Tibial nerve (tissue), 4 donors: ENCODE results near the gene PEX13. TPM values are rescaled to one million over a fixed set of nuclear protein-coding genes. Genes with fewer than 3 reads are reported as not detected.

Experiments
- DNase-seq, 2 donors: peaks; one replicate each; pipeline ENCODE4 v3.0.0-alpha.2; 2019; ENCODE audit warnings: low spot score in 2 of 2
- H3K27ac ChIP-seq, 4 donors: fragments of 200-600 bp; sonication (generic) in 3 of 4; one replicate each; pipeline ENCODE4 v1.5.1; 2017 to 2019; ENCODE audit warnings: mild to moderate bottlenecking in 1 of 4
- H3K27me3 ChIP-seq, 2 donors: fragments of 200-600 bp; sonication (generic) in 1 of 2; one replicate each; pipeline versions ENCODE4 v1.5.1 to v1.6.0; 2017 to 2019
- H3K36me3 ChIP-seq, 3 donors: fragments of 200-600 bp; sonication (generic); one replicate each; pipeline ENCODE4 v1.5.1; 2018 to 2019
- H3K4me1 ChIP-seq, 4 donors: fragments of 200-600 bp; sonication (generic) in 3 of 4; one replicate each; pipeline ENCODE4 v1.5.1; 2017 to 2019
- H3K4me3 ChIP-seq, 4 donors: fragments of 200-600 bp; sonication (generic) in 3 of 4; one replicate each; pipeline ENCODE4 v1.5.1; 2017 to 2019; ENCODE audit warnings: mild to moderate bottlenecking in 1 of 4, moderate library complexity in 1 of 4
- H3K9me3 ChIP-seq, 4 donors: fragments of 200-600 bp; sonication (generic) in 3 of 4; one replicate each; pipeline ENCODE4 v1.5.1; 2017 to 2019
- EP300 ChIP-seq, 2 donors: sonication (generic); formaldehyde crosslinking; IDR thresholded peaks; one replicate each; pipeline ENCODE4 v1.6.1; 2017; ENCODE audit warnings: antibody characterized with exemption in 2 of 2, mild to moderate bottlenecking in 1 of 2
- POLR2A ChIP-seq, 2 donors: fragments of 450-650 bp; IDR thresholded peaks; one replicate each; pipeline ENCODE4 v1.6.1; 2017; ENCODE audit warnings: antibody characterized with exemption in 2 of 2, mild to moderate bottlenecking in 2 of 2, moderate library complexity in 2 of 2
- WGBS, 2 donors: methylation state at CpG; one replicate each; pipeline ENCODE4 v1.1.5; 2018; 5-methylcytosine and 5-hydroxymethylcytosine counted together
- total RNA-seq, 4 donors: library from RNA; depleted of rRNA; stranded (reverse); fragments of >200 nt; gene quantifications; one replicate each; pipeline ENCODE4 v1.1.0, GENCODE V29; 2016
- TF ChIP-seq, protein P1 (sequence below), 5 experiments: fragments of 200-600 bp in 3 of 5; fragments of 450-650 bp in 2 of 5; sonication (generic) in 3 of 5; IDR thresholded peaks; one replicate each; pipeline ENCODE4 v1.5.1; 2016 to 2019; ENCODE audit warnings: antibody characterized with exemption in 5 of 5, mild to moderate bottlenecking in 3 of 5, moderate library complexity in 2 of 5

PEX13 gene
- total RNA-seq, 4 donors from 2014 or later = 14.7 to 22.2 (median 19.3) TPM

DNA sequence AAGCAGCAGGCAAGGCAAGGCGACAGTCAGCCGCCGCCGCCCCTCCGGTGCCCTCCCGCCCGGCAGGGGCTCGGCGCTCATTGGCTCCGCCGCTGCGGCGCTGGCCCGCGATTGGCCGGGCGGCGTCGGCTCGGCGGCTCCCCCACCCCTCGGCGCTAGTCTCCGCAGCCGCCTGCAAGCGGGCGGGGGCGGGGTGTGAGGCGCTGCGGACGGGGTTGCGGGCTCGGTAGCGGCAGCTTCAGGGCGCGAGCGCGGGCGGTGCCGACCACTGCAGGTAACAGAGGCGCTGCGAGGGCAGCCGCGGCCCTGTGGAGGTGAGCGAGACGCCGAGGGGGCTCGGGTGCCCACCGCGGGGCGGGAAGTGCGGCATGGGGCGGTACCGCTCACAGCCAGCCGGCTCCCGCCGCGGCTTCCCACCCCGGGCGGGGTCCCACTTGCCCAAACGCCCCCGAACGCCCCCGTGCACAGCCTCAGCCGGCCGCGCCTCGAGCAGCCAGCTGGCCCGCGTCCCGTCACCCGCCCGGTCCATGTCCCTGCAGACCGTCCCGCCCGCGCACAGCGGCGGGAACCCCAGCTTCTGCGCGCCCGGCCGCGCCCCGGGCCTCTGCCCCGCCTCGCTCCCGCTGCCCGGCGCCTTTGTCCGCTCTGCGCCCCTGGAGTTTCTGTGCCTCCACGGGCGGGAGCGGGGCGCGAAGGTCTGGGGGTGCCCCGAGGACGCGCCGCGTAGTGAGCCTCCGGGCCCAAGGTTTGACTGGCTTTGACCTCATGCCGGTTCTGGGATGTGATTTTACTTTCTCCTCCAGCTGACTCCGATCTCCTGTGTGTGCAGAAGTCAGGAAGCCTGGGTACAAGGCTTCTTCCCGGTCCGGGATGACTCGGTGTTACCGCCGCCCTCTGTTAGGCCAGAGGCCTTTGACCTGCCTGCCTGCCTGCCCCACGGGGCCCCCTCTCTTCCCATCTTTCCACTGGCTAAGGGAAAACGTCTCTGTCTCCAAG is 48.5 kb downstream of the PEX13 start, which contains the start of gene SANBR:
Gene SANBR, plus strand, starts transcription at position 158 of the 996 bp plus-strand sequence. CDS start 4,480 bp downstream, outside the sequence.
- Histone ChIP-seq H3K4me3 (peak within 1 kb of the TSS; percentile 70 to 98 (median 82)), H3K4me1 (peaks cover 0 to 11% (median 5%) of the 10 kb centered on the region in 4 donors), H3K27me3 (no peaks in the 10 kb centered on the region), H3K9me3 (no peaks in the 10 kb centered on the region), H3K36me3 (peaks cover 0 to 4% (median 0%) of the 10 kb centered on the region in 3 donors), H3K27ac (peak within 1 kb of the TSS; percentile 34 to 91 (median 82))
- peak in 1 of 2 donors; percentile 51 for DNase-seq
- peak; percentile 25 to 68 for TF ChIP-seq POLR2A (IDR thresholded peaks at IDR 0.05)
- TF ChIP-seq EP300 (IDR thresholded peaks at IDR 0.05) = peak in 1 of 2 donors; percentile 59
- TF ChIP-seq, protein P1, sequence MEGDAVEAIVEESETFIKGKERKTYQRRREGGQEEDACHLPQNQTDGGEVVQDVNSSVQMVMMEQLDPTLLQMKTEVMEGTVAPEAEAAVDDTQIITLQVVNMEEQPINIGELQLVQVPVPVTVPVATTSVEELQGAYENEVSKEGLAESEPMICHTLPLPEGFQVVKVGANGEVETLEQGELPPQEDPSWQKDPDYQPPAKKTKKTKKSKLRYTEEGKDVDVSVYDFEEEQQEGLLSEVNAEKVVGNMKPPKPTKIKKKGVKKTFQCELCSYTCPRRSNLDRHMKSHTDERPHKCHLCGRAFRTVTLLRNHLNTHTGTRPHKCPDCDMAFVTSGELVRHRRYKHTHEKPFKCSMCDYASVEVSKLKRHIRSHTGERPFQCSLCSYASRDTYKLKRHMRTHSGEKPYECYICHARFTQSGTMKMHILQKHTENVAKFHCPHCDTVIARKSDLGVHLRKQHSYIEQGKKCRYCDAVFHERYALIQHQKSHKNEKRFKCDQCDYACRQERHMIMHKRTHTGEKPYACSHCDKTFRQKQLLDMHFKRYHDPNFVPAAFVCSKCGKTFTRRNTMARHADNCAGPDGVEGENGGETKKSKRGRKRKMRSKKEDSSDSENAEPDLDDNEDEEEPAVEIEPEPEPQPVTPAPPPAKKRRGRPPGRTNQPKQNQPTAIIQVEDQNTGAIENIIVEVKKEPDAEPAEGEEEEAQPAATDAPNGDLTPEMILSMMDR (IDR thresholded peaks at IDR 0.05) = peak in 2 of 5 experiments; percentile 12 to 15
- WGBS, 2 donors = 0 to 1% methylated on average over 36 to 91 of the region's 112 CpGs

DNA sequence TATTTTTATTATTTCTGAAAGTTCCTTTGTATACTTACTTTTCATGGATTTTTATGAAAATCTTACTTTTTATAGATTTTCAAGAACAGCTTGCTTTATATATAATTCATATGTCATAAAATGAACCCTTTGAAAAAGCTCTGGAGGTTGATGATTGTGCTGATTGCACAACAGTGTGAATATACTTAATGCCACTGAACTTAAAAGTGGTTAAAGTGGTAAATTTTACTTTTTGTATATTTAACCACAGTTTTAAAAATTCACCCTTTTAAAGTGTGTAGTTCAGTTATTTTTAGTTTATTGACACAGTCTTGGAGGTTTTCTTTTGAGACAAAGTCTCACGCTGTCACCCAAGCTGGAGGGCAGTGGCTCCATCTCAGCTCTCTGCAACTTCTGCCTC is 56.6 kb downstream of the PEX13 start:
- H3K4me1 ChIP-seq = no peaks in the 10 kb centered on the region
- 97 to 100% methylated on average over 1 of the region's 1 CpG for WGBS, 2 donors
- DNase-seq = no peak
- H3K36me3 ChIP-seq = peaks cover 0 to 58% (median 0%) of the 10 kb centered on the region in 3 donors
- no peaks in the 10 kb centered on the region for H3K27me3 ChIP-seq
- H3K27ac ChIP-seq = no peak overlapping the region
- no peaks in the 10 kb centered on the region for H3K9me3 ChIP-seq
- H3K4me3 ChIP-seq = no peak overlapping the region
- TF ChIP-seq EP300 (IDR thresholded peaks at IDR 0.05) (no peak), POLR2A (IDR thresholded peaks at IDR 0.05) (no peak)
- TF ChIP-seq, protein P1 (IDR thresholded peaks at IDR 0.05) = no peak

DNA sequence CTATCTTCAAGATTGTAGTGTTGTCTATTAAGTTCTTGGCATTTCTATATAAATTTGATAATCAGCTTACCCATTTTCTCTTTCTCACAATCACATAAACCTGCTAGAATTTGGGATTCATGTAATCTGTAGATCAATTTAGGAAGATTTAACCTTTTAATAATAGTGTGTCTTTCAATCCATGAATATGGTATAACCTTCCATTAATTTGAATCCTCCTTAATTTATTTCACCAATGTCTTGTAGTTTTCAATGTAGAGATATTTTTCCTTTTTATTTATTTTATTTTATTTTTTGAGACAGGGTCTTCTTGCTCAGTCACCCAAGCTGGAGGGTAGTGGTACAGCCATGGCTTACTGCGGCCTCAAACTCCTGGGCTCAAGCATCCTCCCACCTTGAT is 68.4 kb downstream of the PEX13 start:
- Histone ChIP-seq H3K4me3 (no peak overlapping the region), H3K27me3 (no peaks in the 10 kb centered on the region), H3K9me3 (peaks cover 0 to 8% (median 0%) of the 10 kb centered on the region in 4 donors), H3K36me3 (peaks cover 0 to 91% (median 0%) of the 10 kb centered on the region in 3 donors), H3K4me1 (no peaks in the 10 kb centered on the region), H3K27ac (no peak overlapping the region)
- DNase-seq = no peak
- WGBS, 2 donors = 94 to 98% methylated on average over 1 of the region's 1 CpG
- no peak for TF ChIP-seq EP300 (IDR thresholded peaks at IDR 0.05)
- no peak for TF ChIP-seq POLR2A (IDR thresholded peaks at IDR 0.05)
- TF ChIP-seq, protein P1 (IDR thresholded peaks at IDR 0.05) = no peak

DNA sequence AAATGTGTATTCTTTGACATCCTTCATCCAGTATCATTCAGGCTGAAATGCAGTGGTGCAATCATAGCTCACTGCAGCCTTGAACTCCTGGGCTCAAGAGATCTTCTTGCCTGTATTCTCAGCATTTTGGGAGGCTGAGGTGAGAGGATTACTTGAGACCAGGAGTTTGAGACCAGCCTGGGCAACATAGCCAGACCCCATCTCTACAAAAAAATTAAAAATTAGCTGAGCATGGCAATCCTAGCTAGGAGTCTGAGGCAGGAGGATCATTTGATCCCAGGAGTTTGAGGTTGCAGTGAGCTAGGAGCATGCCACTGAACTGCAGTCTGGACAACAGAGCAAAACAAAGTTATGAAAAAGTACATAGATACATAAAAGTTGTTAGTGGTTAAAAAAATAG is 72.3 kb downstream of the PEX13 start:
- TF ChIP-seq, protein P1 (IDR thresholded peaks at IDR 0.05) = no peak
- no peak overlapping the region for H3K27ac ChIP-seq
- H3K36me3 ChIP-seq = peaks cover 0 to 79% (median 0%) of the 10 kb centered on the region in 3 donors
- peaks cover 0 to 8% (median 0%) of the 10 kb centered on the region in 4 donors for H3K9me3 ChIP-seq
- no peak overlapping the region for H3K4me3 ChIP-seq
- DNase-seq = no peak
- H3K27me3 ChIP-seq = no peaks in the 10 kb centered on the region
- H3K4me1 ChIP-seq = no peaks in the 10 kb centered on the region

DNA sequence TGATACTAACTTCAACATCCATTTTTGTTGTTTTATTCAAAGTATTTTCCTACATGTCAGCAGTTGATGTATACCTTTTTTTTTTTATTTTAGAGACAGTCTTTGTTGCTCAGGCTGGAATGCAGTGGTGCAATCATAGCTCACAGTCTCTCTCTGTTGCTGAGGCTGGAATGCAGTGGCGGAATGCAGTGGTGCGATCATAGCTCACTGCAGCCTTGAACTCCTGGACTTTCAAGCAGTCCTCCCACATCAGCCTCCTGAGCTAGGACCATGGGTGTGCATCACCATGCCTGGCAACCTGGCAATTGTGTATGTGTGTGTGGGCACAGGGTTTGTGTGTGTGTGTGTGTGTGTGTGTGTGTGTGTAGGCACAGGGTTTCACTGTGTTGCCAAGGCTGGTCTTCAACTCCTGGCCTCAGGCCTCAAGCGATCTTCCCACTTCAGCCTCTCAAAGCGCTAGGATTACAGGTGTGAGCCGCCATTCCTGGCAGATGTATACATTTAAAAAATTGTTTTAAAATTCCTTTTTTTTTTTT is 72.9 kb downstream of the PEX13 start:
- Histone ChIP-seq H3K9me3 (peaks cover 0 to 7% (median 0%) of the 10 kb centered on the region in 4 donors), H3K27ac (no peak overlapping the region), H3K27me3 (no peaks in the 10 kb centered on the region), H3K4me1 (no peaks in the 10 kb centered on the region), H3K36me3 (peaks cover 0 to 75% (median 0%) of the 10 kb centered on the region in 3 donors), H3K4me3 (no peak overlapping the region)
- WGBS, 2 donors = 75 to 87% methylated on average over 5 of the region's 5 CpGs
- DNase-seq = no peak
- TF ChIP-seq EP300 (IDR thresholded peaks at IDR 0.05) (no peak), POLR2A (IDR thresholded peaks at IDR 0.05) (no peak)
- TF ChIP-seq, protein P1 (IDR thresholded peaks at IDR 0.05) = no peak
